Cardiac fibroblast (primary cell): ENCODE data around the gene FOXD4L6.
"Not testable (repeated sequence)": the region's sequence is repeated elsewhere in the genome, so short reads cannot be mapped to it uniquely, and the experiment has no call there.

Experiments
- DNase-seq, 2 donors: peaks; one replicate each; pipeline versions ENCODE4 v3.0.0 to v3.0.0-alpha.2; 2010; ENCODE audit warnings: low read depth in 2 of 2
- H3K4me3 ChIP-seq, 2 donors: replicated peaks in 1 of 2; 1 replicate in 1 of 2; 2 replicates in 1 of 2; pipeline ENCODE4 v1.5.1; 2011; ENCODE audit warnings: low read depth in 2 of 2, low read length in 2 of 2, mild to moderate bottlenecking in 2 of 2, moderate library complexity in 1 of 2

Gene FOXD4L6

DNA sequence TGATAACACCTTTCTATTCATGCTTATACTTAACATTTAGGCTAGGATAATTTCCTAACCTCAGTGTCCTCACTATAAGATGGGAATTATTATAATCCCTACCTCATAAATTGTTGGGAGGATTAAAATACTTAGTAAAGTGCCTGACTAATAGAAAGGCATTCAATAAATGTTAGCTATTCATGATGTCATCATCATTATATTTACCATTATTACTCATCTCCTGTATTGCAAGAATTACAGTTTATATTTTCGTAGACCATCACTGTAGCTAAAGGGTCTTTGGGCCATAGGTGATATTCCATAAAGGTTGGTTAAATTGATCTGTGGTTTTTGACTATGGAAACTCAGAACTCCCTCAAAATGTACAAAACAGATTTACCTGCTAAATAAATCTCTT lies 50.9 kb downstream of the FOXD4L6 start:
- H3K4me3 ChIP-seq, result not testable (repeated sequence)
- DNase-seq, result peak in 1 of 2 donors; percentile 51
